Measurements from ENCODE around the gene DNMT3A. TPM values are rescaled to one million over a fixed set of nuclear protein-coding genes. Genes with fewer than 3 reads are reported as not detected.
A peak's percentile ranks its signal among the peaks of the same experiment; 100 is the strongest.

DNMT3A gene
- total and polyA plus RNA-seq, 2 of the 8 experiments (the other 6 are each of a cell fraction or from before 2014, with no cell fraction given): 33.6 to 178 TPM

GRCh38 chr2:25334482-25334881, 7.2 kb downstream of the DNMT3A start:
- WGBS, 2 experiments (ENCODE audit: extremely low coverage in 1 of 2, insufficient coverage in 1 of 2, insufficient read length in 1 of 2, insufficient replicate concordance in 2 of 2, low coverage in 1 of 2, low lambda C conversion rate in 2 of 2, missing lambda C conversion rate in 1 of 2): 87% methylated on average over 8 of the region's 8 CpGs; no CpG with 5 or more reads in 1 of the 2 experiments
- no peak overlapping the region for H2BK120ac ChIP-seq (replicated peaks; ENCODE audit: low read depth, low read length)
- CTCF ChIA-PET (ENCODE audit: partially characterized antibody): interaction anchor here (0.6 to 11.4 kb wide), 4 partner anchors 11 to 236 kb away, joined by 3 to 178 read pairs (median 6); no protein-coding TSS in a partner anchor
- no peak overlapping the region for H3K4me3 ChIP-seq (ENCODE audit: extremely low read depth in 1 of 4, insufficient read depth in 2 of 4, low read depth in 3 of 4, low read length in 4 of 4)
- POLR2A ChIA-PET (ENCODE audit: partially characterized antibody): interaction anchor here (1.2 to 2.7 kb wide), 5 partner anchors 11 to 57 kb away, joined by 3 to 10 read pairs (median 3); no protein-coding TSS in a partner anchor
- peaks cover 0 to 11% of the 10 kb centered on the region in 2 experiments for H4K20me1 ChIP-seq (replicated peaks in 1 of 2; ENCODE audit: control insufficient read depth in 1 of 2, insufficient read depth in 2 of 2, low read length in 2 of 2)
- no peak overlapping the region for H3K18ac ChIP-seq (ENCODE audit: extremely low read depth, low read length)
- H3K27ac ChIP-seq (ENCODE audit: low read depth, low read length): no peak overlapping the region
- H3K4ac ChIP-seq (replicated peaks; ENCODE audit: insufficient read length, low read depth, low read length): no peak overlapping the region
- H4K8ac ChIP-seq (ENCODE audit: extremely low read depth, insufficient read depth, low read length): no peak overlapping the region
- no peak for FAIRE-seq
- DNase-seq (ENCODE audit: low read depth in 1 of 2, low spot score in 2 of 2): no peak
- no peak overlapping the region for H3K23ac ChIP-seq (ENCODE audit: insufficient read length)
- H3K79me1 ChIP-seq (ENCODE audit: low read depth, low read length): peaks cover 3% of the 10 kb centered on the region
- no peaks in the 10 kb centered on the region for H3K36me3 ChIP-seq (ENCODE audit: control insufficient read depth in 2 of 4, insufficient read depth in 4 of 4, low read length in 3 of 4)
- H3K23me2 ChIP-seq (ENCODE audit: low read depth, low read length): peaks cover 2% of the 10 kb centered on the region; the same call in 1 of the 2 replicates
- H2BK20ac ChIP-seq (ENCODE audit: low read length): no peak overlapping the region
- peaks cover 0 to 3% (median under 1%) of the 10 kb centered on the region in 4 experiments; a peak in 2 of 7 replicates for H3K27me3 ChIP-seq (replicated peaks in 1 of 4; ENCODE audit: control insufficient read depth in 3 of 4, extremely low read depth in 1 of 4, insufficient read depth in 3 of 4, low read length in 3 of 4)
- H4K5ac ChIP-seq (ENCODE audit: insufficient read length, low read depth, low read length): no peak overlapping the region
- no peaks in the 10 kb centered on the region for H3K9me3 ChIP-seq (ENCODE audit: insufficient read depth in 2 of 2, low read depth in 1 of 2, low read length in 1 of 2)
- H2BK5ac ChIP-seq (ENCODE audit: low read depth, low read length): no peak overlapping the region
- no peak for TF ChIP-seq TAF7 (optimal IDR thresholded peaks at IDR 0.05; ENCODE audit: borderline replicate concordance, low read depth, low read length)
- no peak for TF ChIP-seq RFX5 (IDR thresholded peaks at IDR 0.05; ENCODE audit: borderline replicate concordance, low read depth, low read length)
- H2BK15ac ChIP-seq (ENCODE audit: low read length): no peak overlapping the region
- H3K4me1 ChIP-seq (replicated peaks in 1 of 4; ENCODE audit: control insufficient read depth in 3 of 4, insufficient read depth in 4 of 4, low read length in 3 of 4): peaks cover 18 to 47% (median 28%) of the 10 kb centered on the region in 4 experiments
- no peak overlapping the region for H3K14ac ChIP-seq (ENCODE audit: insufficient read length)
- H4K91ac ChIP-seq (replicated peaks; ENCODE audit: insufficient read length, low read length): no peak overlapping the region
- H2AK5ac ChIP-seq (ENCODE audit: low read depth, low read length): no peak overlapping the region
- no peak overlapping the region for H2BK12ac ChIP-seq (ENCODE audit: low read depth, low read length)
- peaks cover 0 to 4% of the 10 kb centered on the region in 2 experiments; a peak in 1 of 4 replicates for H3K79me2 ChIP-seq (ENCODE audit: control insufficient read depth in 1 of 2, insufficient read depth in 2 of 2, low read length in 2 of 2)
- H3K56ac ChIP-seq (replicated peaks; ENCODE audit: insufficient read length, low read depth, low read length): no peak overlapping the region
- peak overlapping the region; percentile 54 to 67; a peak in 2 of 4 replicates for H3K4me2 ChIP-seq (ENCODE audit: insufficient read depth in 1 of 2, low read depth in 2 of 2, low read length in 2 of 2)
- no peak overlapping the region for H2AFZ ChIP-seq (ENCODE audit: low read length)
- no peak overlapping the region for H3K9ac ChIP-seq (replicated peaks in 1 of 4; ENCODE audit: extremely low read depth in 1 of 4, low read depth in 3 of 4, low read length in 3 of 4)
